Measurements from ENCODE around the gene PLEKHB2.

DNA sequence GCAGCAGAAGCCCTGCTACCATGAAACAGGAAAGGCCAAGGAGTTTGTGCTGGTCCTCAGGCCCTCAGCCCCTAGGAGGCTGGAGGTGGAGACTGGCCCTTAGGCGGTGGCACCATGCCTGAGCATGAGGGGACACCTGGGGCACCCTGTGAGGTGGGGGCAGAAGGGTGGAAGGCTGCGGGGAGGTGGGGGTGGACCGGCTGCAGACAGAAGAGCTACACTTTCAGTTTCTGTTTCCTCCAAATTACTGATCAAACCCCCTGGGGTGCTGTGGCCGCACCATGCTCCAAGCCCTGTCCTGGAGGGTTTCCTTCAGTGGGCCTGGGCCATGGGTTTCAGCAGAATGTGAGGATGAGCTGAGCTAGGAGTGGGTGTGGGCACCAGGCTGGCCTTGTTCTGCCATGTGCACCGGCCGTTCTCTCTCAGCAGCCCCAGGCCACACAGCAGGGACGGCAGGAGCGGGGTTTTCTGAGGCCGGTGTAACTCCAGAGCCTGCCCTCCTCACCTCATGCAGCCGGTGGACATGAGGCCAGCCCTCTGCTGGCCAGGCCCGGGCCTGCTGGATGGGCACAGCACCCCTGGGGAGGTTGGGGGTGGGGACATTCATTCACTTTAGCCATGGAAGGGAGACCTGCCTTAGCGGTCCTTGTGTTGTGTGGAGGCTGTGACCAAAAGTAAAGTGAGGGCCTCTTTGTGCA is 51.5 kb downstream of the PLEKHB2 start:
- TF ChIP-seq POLR2A (IDR thresholded peaks at IDR 0.05; ENCODE audit: low read length) (no peak), GATA1 (IDR thresholded peaks at IDR 0.05; ENCODE audit: low read depth, low read length) (no peak)
